GM18867 (cell line): ENCODE measurements around the gene GCNA.
"Not testable (repeated sequence)": the region's sequence is repeated elsewhere in the genome, so short reads cannot be mapped to it uniquely, and the experiment has no call there.

Experiments used
- ATAC-seq: cut with Tn5 transposase; IDR thresholded peaks from one replicate; pipeline ENCODE4 v1.9.1; 2021; ENCODE audit warnings: mild to moderate bottlenecking, moderate library complexity; ENCODE audit not compliant: unreplicated experiment

GCNA gene

GRCh38 chrX:71558920-71559319 lies 19.3 kb upstream of the GCNA start:
- no peak for ATAC-seq

GRCh38 chrX:71559773-71560172 lies 18.5 kb upstream of the GCNA start:
- ATAC-seq, result not testable (repeated sequence)

- no peak for ATAC-seq
Measured at GRCh38 chrX:71563921-71564320, 14.3 kb upstream of the GCNA start.

GRCh38 chrX:71565474-71566041 lies 12.7 kb upstream of the GCNA start:
- no peak for ATAC-seq

GRCh38 chrX:71571390-71571789 lies 6.8 kb upstream of the GCNA start:
- not testable (repeated sequence) for ATAC-seq

GRCh38 chrX:71573590-71573989 lies 4.6 kb upstream of the GCNA start:
- no peak for ATAC-seq

- ATAC-seq, result no peak
Measured at GRCh38 chrX:71577682-71578081, 555 bp upstream of the GCNA start.

- no peak for ATAC-seq
Measured at GRCh38 chrX:71579136-71579989, 1.1 kb downstream of the GCNA start.

- no peak for ATAC-seq
Measured at GRCh38 chrX:71579990-71580380, 1.7 kb downstream of the GCNA start.

- ATAC-seq, result no peak
Measured at GRCh38 chrX:71581210-71581609, 3.0 kb downstream of the GCNA start.

GRCh38 chrX:71586929-71587328 lies 8.7 kb downstream of the GCNA start:
- ATAC-seq, result no peak

GRCh38 chrX:71593210-71593609 lies 15.0 kb downstream of the GCNA start:
- ATAC-seq, result not testable (repeated sequence)

GRCh38 chrX:71599965-71600364 lies 21.7 kb downstream of the GCNA start:
- ATAC-seq, result no peak

GRCh38 chrX:71603618-71604017 lies 25.4 kb downstream of the GCNA start:
- no peak for ATAC-seq

- no peak for ATAC-seq
Measured at GRCh38 chrX:71604141-71604540, 25.9 kb downstream of the GCNA start.

GRCh38 chrX:71604796-71605568 lies 26.7 kb downstream of the GCNA start:
- no peak for ATAC-seq

- ATAC-seq, result no peak
Measured at GRCh38 chrX:71606536-71607216, 28.4 kb downstream of the GCNA start.

GRCh38 chrX:71607488-71607887 lies 29.3 kb downstream of the GCNA start:
- no peak for ATAC-seq

GRCh38 chrX:71609095-71609750 lies 31.0 kb downstream of the GCNA start:
- ATAC-seq, result peak; percentile 52

- ATAC-seq, result not testable (repeated sequence)
Measured at GRCh38 chrX:71611736-71612135, 33.5 kb downstream of the GCNA start.

GRCh38 chrX:71612256-71612655 lies 34.0 kb downstream of the GCNA start:
- ATAC-seq, result no peak
